Measurements from ENCODE around the gene YRDC. TPM values are rescaled to one million over a fixed set of nuclear protein-coding genes. Genes with fewer than 3 reads are reported as not detected.

Gene YRDC
- total and polyA plus RNA-seq, 4 donors, result 4.4 to 9.8 (median 9.4) TPM

GRCh38 chr1:37755290-37755689, 52.7 kb downstream of the YRDC start:
- peaks cover 5 to 10% (median 6%) of the 10 kb centered on the region in 4 donors for H3K27me3 ChIP-seq (ENCODE audit: control insufficient read depth in 4 of 4, insufficient read depth in 4 of 4, low read length in 3 of 4)
- no peak overlapping the region for H3K9ac ChIP-seq (ENCODE audit: low read depth in 1 of 2, low read length in 2 of 2)
- WGBS, result 89% methylated on average over 1 of the region's 1 CpG
- H3K9me3 ChIP-seq (ENCODE audit: control insufficient read depth in 4 of 4, low read length in 3 of 4), result no peaks in the 10 kb centered on the region
- peaks cover 0 to 4% (median 2%) of the 10 kb centered on the region in 4 donors for H3K4me1 ChIP-seq (ENCODE audit: control insufficient read depth in 4 of 4, insufficient read depth in 4 of 4, low read length in 3 of 4)
- no peak overlapping the region for H3K27ac ChIP-seq (ENCODE audit: low read depth in 1 of 2, low read length in 2 of 2)
- H3K36me3 ChIP-seq (ENCODE audit: control insufficient read depth in 4 of 4, insufficient read depth in 3 of 4, low read depth in 1 of 4, low read length in 3 of 4), result no peaks in the 10 kb centered on the region
- no peak overlapping the region for H3K4me3 ChIP-seq (ENCODE audit: low read depth in 1 of 3, low read length in 3 of 3)
- TF ChIP-seq EGR1 (IDR thresholded peaks at IDR 0.05; ENCODE audit: low read depth in 2 of 2) (no peak), MAX (IDR thresholded peaks at IDR 0.05) (no peak), FOXA2 (IDR thresholded peaks at IDR 0.05) (no peak), ZBTB33 (IDR thresholded peaks at IDR 0.05) (no peak)
- no peak for DNase-seq (ENCODE audit: low spot score)

- Histone ChIP-seq H3K27me3 (ENCODE audit: control insufficient read depth in 4 of 4, insufficient read depth in 4 of 4, low read length in 3 of 4) (peaks cover 5 to 9% (median 6%) of the 10 kb centered on the region in 4 donors), H3K4me1 (ENCODE audit: control insufficient read depth in 4 of 4, insufficient read depth in 4 of 4, low read length in 3 of 4) (peaks cover 0 to 4% (median 2%) of the 10 kb centered on the region in 4 donors), H3K9ac (ENCODE audit: low read depth in 1 of 2, low read length in 2 of 2) (no peak overlapping the region), H3K36me3 (ENCODE audit: control insufficient read depth in 4 of 4, insufficient read depth in 3 of 4, low read depth in 1 of 4, low read length in 3 of 4) (no peaks in the 10 kb centered on the region), H3K4me3 (ENCODE audit: low read depth in 1 of 3, low read length in 3 of 3) (no peak overlapping the region), H3K9me3 (ENCODE audit: control insufficient read depth in 4 of 4, low read length in 3 of 4) (no peaks in the 10 kb centered on the region), H3K27ac (ENCODE audit: low read depth in 1 of 2, low read length in 2 of 2) (no peak overlapping the region)
- DNase-seq (ENCODE audit: low spot score), result no peak
- TF ChIP-seq HNF4G (IDR thresholded peaks at IDR 0.05), result no peak
- TF ChIP-seq RAD21 (IDR thresholded peaks at IDR 0.05), result no peak
- no peak for TF ChIP-seq TAF1 (conservative IDR thresholded peaks at IDR 0.05)
- TF ChIP-seq REST (IDR thresholded peaks at IDR 0.05), result no peak
- no peak for TF ChIP-seq HNF4A (conservative IDR thresholded peaks at IDR 0.05)
- TF ChIP-seq FOXA2 (IDR thresholded peaks at IDR 0.05), result no peak
- WGBS, result 9% methylated on average over 52 of the region's 52 CpGs
Observed at GRCh38 chr1:37753473-37754321, 54.3 kb downstream of the YRDC start.

Other genes with a start within 250 kb of the YRDC start
- gene GNL2, start 212.3 kb downstream of the YRDC start, total RNA-seq, result 10 to 100 TPM; 27.6 to 29.2 TPM
- 10 to 100 TPM; 14.8 to 15.0 TPM for gene GNL2, start 212.3 kb downstream of the YRDC start, polyA plus RNA-seq
- gene RSPO1, start 173.3 kb downstream of the YRDC start, total RNA-seq, result under 1 TPM; 0.08 to 0.14 TPM
- gene RSPO1, start 173.3 kb downstream of the YRDC start, polyA plus RNA-seq, result under 1 TPM in 1 of 2 donors, not detected in 1; 0.06 TPM
- gene CDCA8, start 115.7 kb downstream of the YRDC start, total RNA-seq, result 10 to 100 TPM in 1 of 2 donors, under 1 TPM in 1; 0.25 to 16.5 TPM
- gene CDCA8, start 115.7 kb downstream of the YRDC start, polyA plus RNA-seq, result 1 to 10 TPM in 1 of 2 donors, under 1 TPM in 1; 0.53 to 2.3 TPM
- under 1 TPM; under 0.01 to 0.09 TPM for gene EPHA10, start 43.1 kb downstream of the YRDC start, total RNA-seq
- gene EPHA10, start 43.1 kb downstream of the YRDC start, polyA plus RNA-seq, result under 1 TPM in 1 of 2 donors, not detected in 1; 0.03 TPM
- 1 to 10 TPM; 1.0 to 1.8 TPM for gene MANEAL, start 14.4 kb downstream of the YRDC start, total RNA-seq
- gene MANEAL, start 14.4 kb downstream of the YRDC start, polyA plus RNA-seq, result 1 to 10 TPM in 1 of 2 donors, under 1 TPM in 1; 0.96 to 6.2 TPM
- gene C1orf122, start 418 bp downstream of the YRDC start, total RNA-seq, result 10 to 100 TPM in 1 of 2 donors, 1 to 10 TPM in 1; 4.5 to 12.5 TPM
- gene C1orf122, start 418 bp downstream of the YRDC start, polyA plus RNA-seq, result 10 to 100 TPM; 24.0 to 45.1 TPM
- 1 to 10 TPM; 3.2 to 3.3 TPM for gene MTF1, start 51.4 kb upstream of the YRDC start, total RNA-seq
- 1 to 10 TPM; 2.3 to 2.8 TPM for gene MTF1, start 51.4 kb upstream of the YRDC start, polyA plus RNA-seq
- 10 to 100 TPM; 21.3 to 30.9 TPM for gene INPP5B, start 138.8 kb upstream of the YRDC start, total RNA-seq
- 1 to 10 TPM; 5.0 to 5.9 TPM for gene INPP5B, start 138.8 kb upstream of the YRDC start, polyA plus RNA-seq
- gene SF3A3, start 181.8 kb upstream of the YRDC start, total RNA-seq, result 10 to 100 TPM; 30.2 to 39.6 TPM
- gene SF3A3, start 181.8 kb upstream of the YRDC start, polyA plus RNA-seq, result 10 to 100 TPM; 16.6 to 21.2 TPM
- gene FHL3, start 197.3 kb upstream of the YRDC start, total RNA-seq, result 1 to 10 TPM; 2.7 to 4.2 TPM
- gene FHL3, start 197.3 kb upstream of the YRDC start, polyA plus RNA-seq, result 1 to 10 TPM; 1.7 to 2.9 TPM
- 10 to 100 TPM; 11.0 to 17.8 TPM for gene UTP11, start 204.5 kb upstream of the YRDC start, total RNA-seq
- 10 to 100 TPM; 11.0 to 12.6 TPM for gene UTP11, start 204.5 kb upstream of the YRDC start, polyA plus RNA-seq
- not detected for gene POU3F1, start 238.6 kb upstream of the YRDC start, total RNA-seq
- not detected for gene POU3F1, start 238.6 kb upstream of the YRDC start, polyA plus RNA-seq